GM23248 (cell line): ENCODE results near the gene LAMA2. TPM values are rescaled to one million over a fixed set of nuclear protein-coding genes. Genes with fewer than 3 reads are reported as not detected.
A peak's percentile ranks its signal among the peaks of the same experiment; 100 is the strongest.

ENCODE experiments used
- DNase-seq: peaks from one replicate; pipeline ENCODE4 v3.0.0-alpha.2; 2015
- H2AFZ ChIP-seq: fragments of 200-600 bp; sonication (generic); 2 replicates; pipeline ENCODE4 v1.6.1; 2016; ENCODE audit warnings: antibody characterized with exemption
- H3F3A ChIP-seq: fragments of 200-600 bp; sonication (generic); 2 replicates; pipeline ENCODE4 v1.6.1; 2016; ENCODE audit warnings: mild to moderate bottlenecking, antibody characterized with exemption, mixed run types; ENCODE audit not compliant: insufficient read depth
- H3K27ac ChIP-seq: fragments of 200-600 bp; sonication (generic); 2 replicates; pipeline ENCODE4 v1.5.1; 2016; ENCODE audit warnings: mild to moderate bottlenecking
- H3K27me3 ChIP-seq: fragments of 200-600 bp; sonication (generic); replicated peaks from 2 replicates; pipeline ENCODE4 v1.6.1; 2016; ENCODE audit warnings: mild to moderate bottlenecking; ENCODE audit not compliant: insufficient read depth
- H3K36me3 ChIP-seq: fragments of 200-600 bp; sonication (generic); 2 replicates; pipeline ENCODE4 v1.6.1; 2016; ENCODE audit warnings: low read depth, mild to moderate bottlenecking
- H3K4me1 ChIP-seq: fragments of 200-600 bp; sonication (generic); 2 replicates; pipeline ENCODE4 v1.6.1; 2016; ENCODE audit warnings: mild to moderate bottlenecking; ENCODE audit not compliant: insufficient read depth
- H3K4me2 ChIP-seq: fragments of 200-600 bp; sonication (generic); one replicate; pipeline ENCODE4 v1.6.1; 2016; ENCODE audit warnings: mild to moderate bottlenecking; ENCODE audit not compliant: unreplicated experiment
- H3K4me3 ChIP-seq: fragments of 200-600 bp; sonication (generic); 2 replicates; pipeline ENCODE4 v1.5.1; 2016; ENCODE audit warnings: mild to moderate bottlenecking
- H3K79me2 ChIP-seq: fragments of 200-600 bp; sonication (generic); 2 replicates; pipeline ENCODE4 v1.6.1; 2016; ENCODE audit warnings: mild to moderate bottlenecking; ENCODE audit not compliant: insufficient read depth
- H3K9ac ChIP-seq: fragments of 200-600 bp; sonication (generic); 2 replicates; pipeline ENCODE4 v1.6.1; 2016; ENCODE audit warnings: mild to moderate bottlenecking
- H3K9me2 ChIP-seq: fragments of 200-600 bp; sonication (generic); 2 replicates; pipeline ENCODE4 v1.6.1; 2016; ENCODE audit warnings: mixed run types, mild to moderate bottlenecking, moderate library complexity; ENCODE audit not compliant: insufficient read depth
- H3K9me3 ChIP-seq: fragments of 200-600 bp; sonication (generic); one replicate; pipeline ENCODE4 v1.6.1; 2017; ENCODE audit warnings: low read depth
- H4K20me1 ChIP-seq: fragments of 200-600 bp; sonication (generic); 2 replicates; pipeline ENCODE4 v1.6.0; 2016; ENCODE audit not compliant: insufficient read depth
- EZH2 ChIP-seq: fragments of 200-600 bp; sonication (generic); IDR thresholded peaks from 2 replicates; pipeline ENCODE4 v1.6.1; 2018; ENCODE audit warnings: antibody characterized with exemption, mild to moderate bottlenecking; ENCODE audit not compliant: insufficient read depth, poor library complexity, severe bottlenecking
- EZH2phosphoT487 ChIP-seq: fragments of 200-600 bp; sonication (generic); IDR thresholded peaks from 2 replicates; pipeline ENCODE4 v1.6.1; 2018; ENCODE audit warnings: antibody characterized with exemption, moderate library complexity, mild to moderate bottlenecking, low read depth; ENCODE audit not compliant: insufficient read depth
- WGBS, 2 experiments: methylation state at CpG; one replicate each; pipeline ENCODE4 v1.1.6; 2015 to 2017; ENCODE audit warnings: low lambda C conversion rate in 2 of 2, low coverage in 1 of 2; ENCODE audit errors: missing lambda C conversion rate in 2 of 2; 5-methylcytosine and 5-hydroxymethylcytosine counted together
- in situ Hi-C: fragments of 300-500 bp; cut with MboI; formaldehyde crosslinking; loops from 2 replicates; pipeline ENCODE4 v1.15.0; 2020
- polyA plus RNA-seq: library from polyadenylated mRNA; unstranded; fragments of >200 nt; fragmentation: Nextera tagmentation; extraction: Ambion mirVana; gene quantifications from 2 replicates; pipeline ENCODE4 v1.2.1, GENCODE V29; 2016
- total RNA-seq: library from RNA; depleted of rRNA; stranded (reverse); fragments of >200 nt; shearing (Covaris generic); gene quantifications from 2 replicates; pipeline ENCODE4 v1.2.3, GENCODE V29; 2014

LAMA2 gene
- total and polyA plus RNA-seq, 2 experiments from 2014 or later = 8.3 to 31.1 TPM

- Histone ChIP-seq H3K4me1 (no peaks in the 10 kb centered on the region), H3K79me2 (no peaks in the 10 kb centered on the region), H3K4me3 (no peak overlapping the region), H2AFZ (no peak overlapping the region), H3K27me3 (no peaks in the 10 kb centered on the region), H3K36me3 (no peaks in the 10 kb centered on the region), H3K9me2 (no peaks in the 10 kb centered on the region), H3K4me2 (no peak overlapping the region), H3K27ac (no peak overlapping the region), H3F3A (no peaks in the 10 kb centered on the region), H3K9me3 (no peaks in the 10 kb centered on the region), H3K9ac (no peak overlapping the region), H4K20me1 (no peaks in the 10 kb centered on the region)
- 58 to 75% methylated on average over 1 of the region's 1 CpG for WGBS, 2 experiments
- no peak for TF ChIP-seq EZH2phosphoT487
- TF ChIP-seq EZH2 = no peak
- no peak for DNase-seq
- in situ Hi-C loops = no loop called here
Measured at GRCh38 chr6:128860782-128861181, 22.2 kb upstream of the LAMA2 start.

GRCh38 chr6:128863983-128864382, 19.0 kb upstream of the LAMA2 start:
- TF ChIP-seq EZH2phosphoT487 = no peak
- no peak for TF ChIP-seq EZH2
- Histone ChIP-seq H3F3A (no peaks in the 10 kb centered on the region), H3K9ac (no peak overlapping the region), H3K79me2 (no peaks in the 10 kb centered on the region), H3K4me1 (no peaks in the 10 kb centered on the region), H3K9me2 (no peaks in the 10 kb centered on the region), H3K27me3 (no peaks in the 10 kb centered on the region), H2AFZ (no peak overlapping the region), H4K20me1 (no peaks in the 10 kb centered on the region), H3K36me3 (no peaks in the 10 kb centered on the region), H3K9me3 (no peaks in the 10 kb centered on the region), H3K4me2 (no peak overlapping the region), H3K27ac (no peak overlapping the region), H3K4me3 (no peak overlapping the region)
- DNase-seq = no peak
- in situ Hi-C loops = no loop called here

- in situ Hi-C loops = no loop called here
- Histone ChIP-seq H4K20me1 (no peaks in the 10 kb centered on the region), H3K9me2 (no peaks in the 10 kb centered on the region), H2AFZ (no peak overlapping the region), H3K9ac (no peak overlapping the region), H3K27ac (no peak overlapping the region), H3K4me1 (no peaks in the 10 kb centered on the region), H3K4me3 (no peak overlapping the region), H3K27me3 (no peaks in the 10 kb centered on the region), H3K36me3 (no peaks in the 10 kb centered on the region), H3F3A (no peaks in the 10 kb centered on the region), H3K79me2 (no peaks in the 10 kb centered on the region), H3K4me2 (no peak overlapping the region), H3K9me3 (no peaks in the 10 kb centered on the region)
- TF ChIP-seq EZH2 (no peak), EZH2phosphoT487 (no peak)
- WGBS, 2 experiments = 71 to 73% methylated on average over 3 of the region's 3 CpGs
- no peak for DNase-seq
Measured at GRCh38 chr6:128870746-128871145, 12.2 kb upstream of the LAMA2 start.

GRCh38 chr6:128874863-128875262, 8.1 kb upstream of the LAMA2 start:
- in situ Hi-C loops = no loop called here
- H3K36me3 ChIP-seq = no peaks in the 10 kb centered on the region
- H2AFZ ChIP-seq = no peak overlapping the region
- H3K27ac ChIP-seq = no peak overlapping the region
- H3K4me1 ChIP-seq = no peaks in the 10 kb centered on the region
- no peak overlapping the region for H3K9ac ChIP-seq
- TF ChIP-seq EZH2phosphoT487 = no peak
- TF ChIP-seq EZH2 = no peak
- no peaks in the 10 kb centered on the region for H4K20me1 ChIP-seq
- H3K9me3 ChIP-seq = no peaks in the 10 kb centered on the region
- H3K9me2 ChIP-seq = no peaks in the 10 kb centered on the region
- no peak overlapping the region for H3K4me3 ChIP-seq
- no peaks in the 10 kb centered on the region for H3K27me3 ChIP-seq
- H3K79me2 ChIP-seq = no peaks in the 10 kb centered on the region
- no peak overlapping the region for H3K4me2 ChIP-seq
- no peak for DNase-seq
- no peaks in the 10 kb centered on the region for H3F3A ChIP-seq

- H3F3A ChIP-seq = peaks cover 12% of the 10 kb centered on the region
- no peaks in the 10 kb centered on the region for H4K20me1 ChIP-seq
- H3K4me3 ChIP-seq = peak overlapping the region; percentile 83
- peaks cover 32% of the 10 kb centered on the region for H3K4me1 ChIP-seq
- H3K9me3 ChIP-seq = no peaks in the 10 kb centered on the region
- no peaks in the 10 kb centered on the region for H3K27me3 ChIP-seq
- no peaks in the 10 kb centered on the region for H3K9me2 ChIP-seq
- peaks cover 18% of the 10 kb centered on the region for H3K79me2 ChIP-seq
- peak overlapping the region; percentile 70 for H3K4me2 ChIP-seq
- peak overlapping the region; percentile 95 for H2AFZ ChIP-seq
- H3K36me3 ChIP-seq = no peaks in the 10 kb centered on the region
- TF ChIP-seq EZH2phosphoT487 (no peak), EZH2 (no peak)
- peak overlapping the region; percentile 74 for H3K27ac ChIP-seq
- 8 to 10% methylated on average over 2 of the region's 2 CpGs for WGBS, 2 experiments
- peak overlapping the region; percentile 84 for H3K9ac ChIP-seq
- DNase-seq = peak; percentile 51
- in situ Hi-C loops = no loop called here
Measured at GRCh38 chr6:128882560-128882959, 378 bp upstream of the LAMA2 start.
